Right kidney (tissue), 1 donor: ENCODE measurements around the gene ARID5B.

Experiments
- DNase-seq: peaks from one replicate; pipeline ENCODE4 v3.0.0-alpha.2; 2016

Gene ARID5B

DNA sequence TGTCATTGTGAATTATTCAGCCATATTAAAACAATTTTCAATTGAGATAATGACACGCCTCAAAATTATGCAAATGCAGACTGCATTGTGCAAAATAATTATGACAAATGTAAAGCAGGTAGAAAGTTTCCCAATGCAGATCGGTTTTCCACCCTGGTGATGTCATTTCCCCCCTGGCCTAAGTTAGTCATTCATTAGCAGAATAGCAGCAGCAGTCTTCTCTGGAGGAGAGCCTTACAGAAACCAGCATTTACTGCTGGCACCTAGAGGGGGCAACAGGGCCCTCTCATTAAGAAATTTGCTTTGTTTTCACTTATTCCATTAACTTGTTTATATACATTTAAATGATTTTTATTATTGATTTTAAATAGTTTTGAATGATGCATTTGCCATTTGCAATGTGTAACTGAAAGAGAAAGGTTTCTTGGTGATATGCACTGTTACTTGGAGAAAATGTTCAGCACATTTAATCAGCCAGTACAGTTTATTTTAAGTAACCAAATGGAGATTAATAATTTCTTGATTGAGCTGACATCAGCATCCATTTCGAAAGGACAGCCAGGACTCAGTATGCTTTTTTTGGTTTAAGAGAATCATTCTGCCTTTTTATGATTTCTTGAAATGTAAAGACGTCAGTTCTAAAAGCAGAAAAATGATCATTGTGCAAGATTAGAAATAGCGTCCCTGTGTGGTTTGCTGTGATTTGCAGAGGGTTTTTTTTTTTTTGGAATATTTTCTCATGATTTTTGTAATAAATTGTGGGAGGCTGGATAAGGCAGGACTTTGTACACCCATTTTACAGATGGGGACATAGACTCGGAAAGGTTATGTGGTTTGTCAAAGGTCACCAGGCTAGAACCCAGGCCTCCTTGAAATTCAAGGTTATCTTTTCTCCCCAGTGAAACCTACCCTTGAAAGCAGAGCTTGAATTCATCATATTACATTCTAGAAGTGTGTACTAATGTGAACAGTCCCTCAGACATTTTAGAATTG is 3.5 kb downstream of the ARID5B start:
- DNase-seq = peak; percentile 49

DNA sequence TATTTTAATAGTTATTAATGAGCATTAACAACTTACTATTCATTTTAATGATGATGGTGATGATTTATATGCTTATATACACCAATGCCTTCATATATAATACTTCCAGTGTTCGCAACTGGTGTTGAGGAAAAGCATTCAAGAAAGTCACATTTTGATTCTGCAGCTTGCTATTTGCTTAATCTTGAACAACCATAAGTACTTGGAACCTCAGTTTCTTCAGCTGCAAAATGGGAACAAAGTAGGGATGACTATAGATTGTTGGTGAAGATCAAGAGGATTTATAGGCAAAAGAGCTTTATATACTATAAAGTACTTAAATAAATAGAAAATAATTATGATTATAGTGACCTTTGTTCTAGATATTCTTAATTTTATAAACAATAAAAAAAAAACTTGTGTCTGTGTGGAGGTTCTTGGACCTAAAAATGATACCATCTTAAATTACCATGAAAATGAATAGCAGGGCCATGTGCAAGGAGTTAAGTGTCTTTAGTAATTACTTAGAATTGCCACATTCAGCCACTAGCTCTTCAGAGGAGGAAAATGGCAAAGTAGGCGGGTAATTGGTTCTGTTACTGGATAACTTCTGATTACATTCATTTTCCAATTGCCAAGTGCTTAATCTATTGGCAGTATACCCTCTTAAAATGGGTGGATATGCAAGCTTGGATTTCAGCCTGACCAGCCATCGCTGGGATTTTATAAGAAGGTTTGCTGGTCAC is 4.5 kb downstream of the ARID5B start:
- DNase-seq = no peak

- no peak for DNase-seq
Observed at GRCh38 chr10:61906562-61906901, 5.0 kb downstream of the ARID5B start.

- DNase-seq = no peak
Observed at GRCh38 chr10:61907011-61907410, 5.5 kb downstream of the ARID5B start.

GRCh38 chr10:61907587-61907986 is 6.1 kb downstream of the ARID5B start:
- no peak for DNase-seq

GRCh38 chr10:61910226-61910805 is 8.8 kb downstream of the ARID5B start:
- DNase-seq = no peak

DNA sequence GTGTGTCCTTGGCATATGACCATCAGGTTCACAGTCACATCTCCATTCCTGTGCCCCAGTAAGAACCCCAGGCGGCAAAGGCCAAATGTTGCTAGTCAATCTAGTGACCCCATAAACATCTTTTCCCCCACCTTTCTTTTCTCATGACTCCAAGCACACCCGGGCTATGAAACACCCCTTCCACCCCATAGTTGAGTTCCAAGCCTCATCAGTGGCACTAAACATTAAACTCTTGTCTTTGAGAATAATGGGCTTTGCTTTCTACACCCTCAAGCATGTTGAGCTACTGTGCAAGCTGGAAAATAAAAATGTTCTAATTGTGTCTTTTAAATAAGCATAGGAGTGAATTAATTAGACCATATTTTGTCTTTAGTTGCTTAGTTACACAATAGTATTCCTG is 9.4 kb downstream of the ARID5B start:
- DNase-seq = no peak

DNA sequence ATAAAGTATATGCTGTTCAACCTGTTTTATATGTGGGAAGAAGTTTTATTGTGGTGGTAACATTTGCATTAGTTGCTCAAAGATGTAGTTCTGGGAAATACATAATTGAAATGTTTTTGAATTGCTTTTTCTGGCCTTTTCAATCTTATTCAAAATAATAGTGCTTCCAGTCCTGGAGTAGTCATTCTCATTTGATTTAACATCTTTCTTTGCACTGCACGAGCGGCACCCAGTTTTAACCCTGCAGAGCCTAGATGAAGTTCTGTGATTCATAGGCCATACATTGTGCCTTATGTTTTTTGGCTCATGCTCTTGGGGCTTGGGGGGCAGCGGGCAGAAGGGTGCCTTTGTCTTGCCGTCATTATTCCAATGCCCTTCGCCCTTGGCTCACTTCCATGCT is 9.9 kb downstream of the ARID5B start:
- DNase-seq = no peak

- DNase-seq = no peak
Observed at GRCh38 chr10:61912981-61913380, 11.5 kb downstream of the ARID5B start.

DNA sequence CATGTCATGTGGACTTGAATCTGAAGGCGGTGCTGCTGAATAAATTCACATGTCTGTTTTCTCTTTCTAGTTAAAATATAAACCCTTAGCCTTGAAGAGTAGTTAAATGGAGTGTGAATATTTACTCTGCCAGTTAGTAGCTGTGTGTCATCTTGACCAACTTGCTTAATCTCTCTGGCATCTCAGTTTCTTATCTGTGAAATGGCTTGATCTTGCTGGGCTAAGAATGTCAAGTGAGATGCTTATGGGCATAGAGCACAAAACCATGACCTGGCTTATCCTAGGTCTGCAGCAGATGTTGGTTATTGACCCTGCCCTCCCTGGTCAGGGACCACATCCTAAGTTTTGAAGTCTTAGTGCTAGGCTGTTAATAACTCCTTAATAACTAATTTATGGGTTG is 16.6 kb downstream of the ARID5B start:
- no peak for DNase-seq

DNA sequence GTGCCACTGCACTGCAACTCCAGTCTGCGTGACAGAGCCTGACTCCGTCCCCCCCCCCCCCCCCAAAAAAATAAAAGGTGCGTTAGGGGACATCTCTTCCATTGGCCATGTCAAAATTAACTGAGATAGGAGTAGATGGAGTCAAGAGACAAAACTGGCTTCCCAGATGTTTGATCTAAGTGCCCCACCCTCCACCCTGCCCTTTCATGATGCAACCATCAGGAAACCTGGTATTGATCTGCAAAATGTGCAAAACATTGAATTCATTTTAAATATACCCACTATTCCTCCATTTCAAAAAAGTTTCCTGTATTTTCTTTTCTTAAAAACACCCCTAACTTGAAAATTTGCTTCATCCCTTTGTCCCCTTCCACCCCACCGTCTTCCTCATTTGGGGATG is 17.5 kb downstream of the ARID5B start:
- DNase-seq = no peak

- no peak for DNase-seq
Observed at GRCh38 chr10:61919646-61920215, 18.2 kb downstream of the ARID5B start.

DNA sequence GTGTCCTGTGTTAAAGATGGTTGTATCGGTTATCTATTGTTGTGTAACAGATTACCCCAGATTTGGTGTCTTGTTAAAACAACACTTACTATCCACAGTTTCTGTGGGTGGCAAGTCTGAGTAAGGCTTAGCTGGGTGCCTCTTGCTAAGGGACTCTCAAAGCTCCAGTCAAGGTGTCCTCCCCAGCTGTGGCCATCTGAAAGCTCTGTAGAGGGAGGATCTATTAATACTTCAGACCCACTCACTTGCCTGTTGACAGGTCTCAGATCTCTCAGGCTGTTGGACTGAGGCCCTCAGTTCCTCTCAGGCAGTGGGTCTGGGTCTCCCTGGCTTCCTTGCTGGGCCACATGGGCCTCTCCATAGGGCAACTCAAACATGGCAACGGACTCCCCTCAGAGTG is 19.6 kb downstream of the ARID5B start:
- no peak for DNase-seq

GRCh38 chr10:61923210-61923949 is 21.9 kb downstream of the ARID5B start:
- DNase-seq = no peak

DNA sequence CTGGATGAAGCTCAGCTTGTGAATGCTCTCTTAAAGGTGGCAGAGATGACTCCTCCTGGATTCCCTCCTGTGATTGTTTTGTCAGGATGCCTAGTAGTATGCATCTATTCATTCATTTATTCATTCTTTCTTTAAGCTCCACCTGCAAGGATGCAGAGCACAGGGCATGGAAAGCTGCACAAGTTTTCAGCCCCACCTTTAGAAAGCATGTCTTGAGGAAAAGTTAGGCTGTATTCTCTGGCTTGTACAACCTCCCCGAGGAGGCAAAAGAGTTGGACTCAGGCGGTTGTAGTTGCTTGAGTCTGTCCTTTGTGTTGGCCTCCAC is 22.4 kb downstream of the ARID5B start:
- DNase-seq = no peak

GRCh38 chr10:61929555-61929954 is 28.1 kb downstream of the ARID5B start:
- DNase-seq = no peak

- DNase-seq = no peak
Observed at GRCh38 chr10:61931620-61932332, 30.3 kb downstream of the ARID5B start.

DNA sequence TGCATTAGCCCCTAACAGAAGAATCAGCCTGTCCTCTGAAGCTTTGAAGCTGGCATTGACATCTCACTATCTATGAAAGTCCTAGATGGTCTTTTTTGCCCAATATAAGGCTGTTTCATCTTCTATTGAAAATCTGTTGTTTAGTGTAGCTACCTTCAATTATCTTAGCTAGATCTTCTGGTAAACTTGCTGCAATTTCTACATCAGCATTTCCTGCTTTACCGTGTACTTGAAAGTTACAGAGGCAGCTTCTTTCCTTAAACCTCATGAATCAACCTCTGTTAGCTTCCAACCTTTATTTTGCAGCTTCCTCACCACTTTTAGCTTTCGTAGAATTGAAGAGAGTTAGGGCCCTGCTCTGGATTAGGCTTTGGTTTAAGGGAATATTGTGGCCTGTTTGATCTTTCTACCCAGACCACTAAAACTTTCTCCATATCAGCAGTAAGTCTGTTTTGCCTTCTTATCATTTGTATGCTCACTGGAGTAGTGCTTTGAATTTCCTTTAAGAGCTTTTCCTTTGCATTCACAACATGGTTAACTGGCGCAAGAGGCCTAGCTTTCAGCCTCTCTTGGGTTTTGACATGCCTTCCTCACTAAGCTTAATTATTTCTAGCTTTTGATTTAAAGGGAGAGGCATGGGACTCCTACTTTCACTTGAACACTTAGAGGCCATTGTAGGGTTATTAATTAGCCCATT is 32.5 kb downstream of the ARID5B start:
- DNase-seq = no peak

GRCh38 chr10:61935077-61935476 is 33.6 kb downstream of the ARID5B start:
- no peak for DNase-seq

DNA sequence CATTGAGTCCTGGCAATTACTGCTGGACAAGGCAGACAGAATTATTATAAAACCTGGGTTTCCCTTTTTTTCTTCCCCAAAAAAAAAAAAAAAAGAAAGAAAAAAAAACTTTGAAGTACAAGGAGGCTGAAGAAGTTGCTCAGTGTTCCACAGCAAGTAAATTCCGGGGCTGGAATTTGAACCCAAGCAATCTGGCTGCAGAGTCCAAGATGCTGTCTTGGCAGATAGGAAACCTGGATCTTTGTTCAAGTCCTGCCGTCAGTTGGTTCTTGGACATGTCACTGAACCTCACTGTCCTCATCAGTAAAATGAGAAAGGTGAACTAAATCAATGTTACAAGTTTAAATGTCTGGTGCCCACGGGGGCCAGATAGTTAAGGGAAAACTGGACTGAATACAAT is 35.3 kb downstream of the ARID5B start:
- DNase-seq = no peak
